OCI-M2 (cell line): ENCODE results near the gene C19orf44.
"Not testable (repeated sequence)": the region's sequence is repeated elsewhere in the genome, so short reads cannot be mapped to it uniquely, and the experiment has no call there.

Experiments used
- DNase-seq: peaks from one replicate; lab custom pipeline; 2025; ENCODE audit not compliant: unreplicated experiment; lab: John Stamatoyannopoulos, UW

Gene C19orf44

DNA sequence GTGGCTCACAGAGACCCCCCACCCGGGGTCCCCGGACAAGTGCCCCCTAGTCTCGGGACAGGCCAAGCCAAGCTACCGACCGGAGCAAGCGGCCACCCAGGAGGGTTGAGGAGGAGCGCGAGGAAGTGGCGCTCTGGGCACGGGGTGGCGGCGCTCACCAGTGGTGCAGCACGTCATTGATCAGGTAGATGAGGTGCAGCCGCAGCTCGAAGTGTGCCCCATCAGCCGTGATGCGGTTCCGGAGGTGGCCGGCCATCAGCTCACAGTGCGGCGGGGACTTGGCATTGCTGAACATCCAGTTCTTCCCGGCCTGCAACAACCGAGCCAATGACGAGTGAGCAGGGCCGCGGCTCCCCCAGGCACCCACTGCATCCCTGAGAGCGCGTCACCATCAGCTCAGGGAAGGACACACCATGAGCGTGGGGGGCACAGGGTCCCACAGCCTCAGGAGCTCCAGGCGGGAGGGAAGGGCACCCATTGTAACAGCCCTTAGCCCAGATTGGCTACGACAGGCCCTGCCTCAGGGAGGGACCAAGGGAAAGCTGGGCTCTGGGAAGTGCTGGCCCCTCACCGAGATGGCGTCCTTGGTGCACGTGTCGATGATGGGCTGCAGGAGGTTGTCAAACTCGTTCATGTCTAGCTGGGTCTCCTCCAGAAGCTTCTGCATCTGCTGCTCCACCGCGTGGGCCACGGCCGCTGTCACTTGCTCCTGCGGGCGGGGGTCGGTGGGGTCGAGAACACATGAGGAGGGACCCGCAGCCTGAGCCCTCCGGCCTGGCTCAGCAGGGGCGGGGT lies 36.4 kb downstream of the C19orf44 start:
- no peak for DNase-seq

DNA sequence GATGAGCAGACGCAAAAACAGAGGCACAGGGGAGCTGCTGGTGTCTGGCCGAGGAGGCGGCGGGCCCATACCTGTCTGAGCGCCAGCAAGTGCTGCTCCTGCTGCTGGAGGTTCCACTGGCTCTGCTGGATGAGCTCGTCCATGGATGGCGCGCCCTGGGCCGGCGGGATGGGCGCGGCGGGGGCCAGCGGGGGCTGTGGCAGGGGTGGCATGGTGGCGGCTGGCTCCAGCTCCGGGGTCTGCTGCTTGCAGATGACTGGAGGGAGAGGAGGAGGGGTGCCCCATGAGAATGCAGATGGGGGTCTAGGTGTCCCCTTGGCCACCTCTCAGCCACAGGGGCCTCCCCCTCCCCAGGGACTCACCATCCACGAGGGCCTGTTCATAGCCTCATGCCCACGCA lies 39.2 kb downstream of the C19orf44 start:
- no peak for DNase-seq

DNA sequence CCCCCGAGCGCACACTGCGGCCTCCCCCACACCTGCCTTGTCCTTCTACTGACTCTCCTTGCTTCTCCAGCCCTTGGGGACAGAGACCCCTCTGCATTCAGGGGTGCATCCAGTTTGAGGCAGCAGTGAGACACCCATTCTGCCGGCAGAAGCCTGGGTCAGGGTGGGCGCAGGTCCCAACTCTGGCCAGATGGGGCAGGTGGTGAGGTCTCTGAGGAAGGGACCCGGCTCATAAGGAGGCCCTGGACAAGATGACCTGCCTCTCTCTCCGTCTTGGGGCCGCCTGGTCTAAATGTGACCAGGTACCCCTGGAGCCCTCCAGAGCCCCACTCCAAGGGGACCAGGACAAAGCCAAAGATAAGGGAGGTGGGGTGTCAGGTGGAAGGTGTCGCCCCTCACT lies 39.9 kb downstream of the C19orf44 start:
- no peak for DNase-seq

DNA sequence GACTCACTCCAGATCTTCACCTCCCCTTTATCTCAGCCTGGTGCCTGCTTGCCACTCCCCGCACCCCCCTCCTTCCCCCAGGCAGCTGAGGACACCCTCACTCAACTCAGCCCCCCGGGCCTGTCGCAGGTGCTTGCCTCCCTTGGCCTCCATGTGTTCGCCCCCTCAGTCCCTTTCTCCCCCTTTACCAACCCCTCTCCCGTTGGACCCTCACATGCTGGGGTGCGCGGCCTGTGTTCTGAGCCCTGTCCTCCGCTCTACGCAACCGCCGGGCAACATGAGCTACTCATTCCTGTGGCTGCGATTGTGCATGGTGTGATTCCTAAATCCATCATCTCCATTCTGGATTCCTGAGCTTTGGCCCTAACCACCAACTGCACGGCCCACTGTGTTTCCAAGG lies 40.9 kb downstream of the C19orf44 start:
- no peak for DNase-seq

DNA sequence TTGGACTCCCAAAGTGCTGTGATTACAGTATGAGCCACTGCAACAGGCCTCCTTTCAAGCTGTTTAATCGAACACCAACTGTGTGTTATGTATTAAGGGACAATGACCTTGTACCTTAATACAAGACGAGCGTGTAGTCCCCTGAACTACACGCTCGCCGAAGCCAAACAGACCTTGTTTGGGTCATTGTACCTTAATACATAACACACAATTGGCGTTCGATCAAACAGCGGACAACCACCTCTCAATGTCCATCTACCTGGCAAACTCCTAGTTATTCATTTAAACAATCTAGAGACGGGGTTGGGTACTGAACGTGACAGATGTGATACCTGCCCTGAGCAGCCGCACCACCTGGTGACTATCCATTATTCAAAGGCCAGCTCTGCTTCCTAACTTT lies 44.8 kb downstream of the C19orf44 start:
- no peak for DNase-seq

DNA sequence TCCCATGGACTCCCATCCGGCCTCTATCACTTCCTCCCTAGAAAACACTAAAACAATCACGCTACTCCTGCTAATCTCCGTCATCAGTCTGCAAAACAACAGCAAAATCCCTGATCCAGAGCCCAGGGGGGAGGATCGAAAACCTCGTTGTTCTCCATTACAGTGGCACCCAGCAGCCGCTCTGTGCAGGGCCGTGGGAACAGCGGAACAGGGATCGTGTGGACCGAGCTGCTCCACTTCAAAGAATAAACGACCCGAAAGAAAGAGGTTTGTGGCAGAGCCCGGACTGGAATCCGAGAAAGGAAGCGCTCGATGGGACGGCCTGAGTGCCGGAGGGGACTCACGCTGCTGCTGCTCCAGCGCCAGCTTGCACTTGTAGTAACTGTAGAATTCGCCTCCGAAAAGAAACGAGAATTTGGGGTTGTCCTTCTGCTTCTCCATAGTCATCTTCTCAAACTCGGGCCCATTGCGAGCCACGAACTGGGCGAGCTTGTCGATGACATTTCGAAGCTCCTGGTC lies 45.4 kb downstream of the C19orf44 start:
- DNase-seq: no peak

DNA sequence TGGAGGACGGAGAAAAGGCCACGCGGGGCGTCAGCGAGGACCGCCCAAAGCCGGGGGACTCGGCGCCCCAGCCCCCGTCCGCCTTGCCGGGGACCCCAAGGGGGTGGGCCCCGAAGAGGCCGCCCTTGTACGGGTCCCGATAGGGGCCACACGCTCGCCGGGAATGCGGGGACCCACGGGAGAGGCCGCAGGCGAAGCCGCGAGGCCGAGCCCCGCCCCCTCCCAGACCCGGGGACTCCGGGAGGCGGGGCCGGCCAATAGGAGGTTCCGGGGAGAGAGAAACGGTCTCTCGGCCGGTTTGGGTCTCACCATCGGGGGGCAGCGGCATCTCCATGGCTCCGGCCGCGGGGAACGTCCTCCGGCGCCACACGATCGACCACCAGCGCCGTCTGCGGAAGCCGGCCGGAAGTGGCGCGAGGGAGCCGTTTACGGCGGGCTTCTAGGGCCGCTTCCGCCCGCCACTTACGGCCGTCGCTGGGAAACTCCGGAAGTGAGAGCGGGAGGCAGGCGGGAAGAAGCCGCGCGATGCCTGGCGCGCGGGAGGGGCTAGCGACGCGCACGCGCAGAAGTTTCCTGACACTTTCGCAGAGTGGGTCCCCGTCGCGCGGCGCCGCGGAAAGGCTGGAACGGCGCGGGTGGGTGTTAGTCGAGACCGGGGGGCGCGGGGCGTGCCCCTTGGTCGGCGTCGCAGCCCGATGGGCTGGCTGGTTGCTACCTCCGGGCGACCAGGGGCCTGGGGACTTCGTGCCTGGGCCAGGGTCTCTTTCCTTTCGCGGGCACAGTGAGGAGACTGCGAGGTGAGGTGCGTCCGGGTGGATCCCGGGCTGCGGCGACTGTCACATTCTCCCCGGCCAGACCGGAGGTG lies 46.1 kb downstream of the C19orf44 start, which contains the start of gene CHERP:
TSS of gene CHERP (minus strand) at position 393 of the 865 bp plus-strand sequence. CDS start at position 334, 59 bp downstream.
- DNase-seq: peak; percentile 98

DNA sequence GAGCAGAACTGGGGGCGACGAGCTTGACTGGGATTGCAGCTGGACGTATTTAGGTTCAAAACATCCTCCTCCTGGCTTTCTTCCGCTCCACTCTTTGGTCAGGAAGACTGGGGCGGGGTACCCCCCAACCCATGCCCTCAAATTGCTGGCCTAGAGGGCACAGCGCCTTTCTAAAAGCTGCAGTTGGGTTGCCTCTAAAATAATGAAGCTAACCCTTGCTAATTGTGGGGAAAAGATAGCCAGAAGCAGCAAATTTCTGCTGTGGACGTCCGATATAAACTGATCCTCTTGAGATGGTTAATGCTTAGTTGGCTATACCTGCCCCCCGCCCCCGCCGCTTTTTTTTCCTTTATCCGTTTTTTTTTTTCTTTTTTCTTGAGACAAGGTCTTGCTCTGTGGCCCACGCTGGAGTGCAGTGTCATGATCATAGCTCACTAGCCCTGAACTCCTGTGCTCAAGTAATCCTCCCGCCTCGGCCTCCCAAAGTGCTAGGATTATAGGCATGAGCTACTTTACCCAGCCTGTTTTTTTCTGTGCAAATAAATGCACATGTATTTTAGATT lies 46.8 kb downstream of the C19orf44 start:
- DNase-seq: peak; percentile 96

DNA sequence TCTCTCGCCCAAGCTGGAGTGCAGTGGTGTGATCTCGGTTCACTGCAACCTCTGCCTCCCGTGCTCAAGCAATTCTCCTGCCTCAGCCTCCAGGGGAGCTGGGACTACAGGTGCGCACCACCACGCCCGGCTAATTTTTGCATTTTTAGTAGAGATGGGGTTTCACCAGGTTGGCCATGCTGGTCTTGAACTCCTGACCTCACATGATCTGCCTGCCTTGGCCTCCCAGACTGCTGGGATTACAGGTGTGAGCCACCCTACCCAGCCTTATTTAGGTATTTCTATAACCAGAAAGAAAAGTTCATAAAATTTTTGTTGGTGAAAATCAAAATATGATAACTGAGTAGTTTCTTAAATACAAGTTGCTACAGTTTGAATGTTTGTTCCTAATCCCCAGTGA lies 47.5 kb downstream of the C19orf44 start:
- DNase-seq: not testable (repeated sequence)

DNA sequence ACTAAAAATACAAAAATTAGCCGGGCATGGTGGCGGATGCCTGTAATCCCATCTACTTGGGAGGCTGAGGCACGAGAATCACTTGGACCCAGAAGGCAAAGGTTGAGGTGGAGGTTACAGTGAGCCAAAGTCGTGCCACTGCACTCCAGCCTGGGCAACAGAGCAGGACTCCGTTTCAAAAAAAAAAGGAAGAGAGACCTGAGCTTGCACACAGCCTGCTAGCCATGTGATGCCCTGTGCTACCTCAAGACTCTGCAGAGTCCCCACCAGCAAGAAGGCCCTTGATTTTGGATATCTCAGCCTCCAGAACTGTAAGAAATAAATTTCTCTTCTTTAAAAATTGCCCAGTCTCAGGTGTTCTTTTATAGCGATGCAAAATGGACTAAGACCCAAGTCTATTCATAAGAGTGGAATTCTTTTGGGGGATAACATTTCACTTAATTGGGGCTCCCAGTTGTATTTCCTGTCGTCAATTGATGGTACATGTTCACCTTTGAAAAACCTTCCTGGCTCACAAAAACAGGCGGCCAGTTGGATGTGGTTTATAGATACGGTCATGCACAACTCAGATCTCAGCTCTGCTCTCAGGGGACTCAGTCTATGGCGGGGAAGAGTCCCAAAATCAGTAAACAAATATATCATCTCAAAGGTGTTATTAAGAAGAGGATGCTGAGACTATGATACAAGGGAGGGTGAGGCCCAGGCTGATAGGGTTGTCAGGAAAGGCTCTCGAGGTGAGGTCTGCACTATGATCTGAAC lies 48.5 kb downstream of the C19orf44 start:
- DNase-seq: no peak

DNA sequence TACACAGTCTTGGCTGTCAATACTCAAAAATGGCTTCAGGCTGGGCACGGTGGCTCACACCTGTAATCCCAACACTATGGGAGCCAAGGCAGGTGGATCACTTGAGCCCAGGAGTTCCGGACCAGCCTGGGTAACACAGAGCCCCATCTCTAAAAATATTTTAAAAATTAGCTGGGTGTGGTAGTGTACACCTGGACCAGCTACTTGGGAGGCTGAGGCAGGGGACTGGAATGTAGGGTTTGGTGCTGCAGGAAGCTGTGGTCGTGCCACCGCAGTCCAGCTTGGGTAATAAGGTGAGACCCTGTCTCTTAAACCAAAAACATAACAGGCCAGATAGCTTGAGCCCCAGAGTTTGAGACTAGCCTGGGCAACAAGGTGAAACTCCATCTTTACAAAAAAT lies 52.8 kb downstream of the C19orf44 start:
- no peak for DNase-seq

DNA sequence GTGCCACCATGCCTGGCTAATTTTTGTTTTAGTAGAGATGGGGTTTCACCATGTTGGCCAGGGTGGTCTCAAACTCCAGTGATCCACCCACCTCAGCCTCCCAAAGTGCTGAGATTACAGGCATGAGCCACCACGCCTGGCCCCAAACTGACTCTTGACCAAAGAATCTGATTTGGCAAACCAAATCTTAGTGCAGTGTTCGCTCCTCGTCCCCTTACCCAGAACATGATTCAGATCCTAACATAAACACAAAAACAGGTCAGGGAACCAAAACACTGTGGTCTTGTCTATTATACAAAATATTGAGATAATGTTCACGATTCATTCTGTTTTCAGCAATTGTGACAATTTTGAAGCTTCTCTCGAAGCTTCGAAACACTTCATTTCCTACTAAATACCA lies 55.7 kb downstream of the C19orf44 start:
- DNase-seq: not testable (repeated sequence)

DNA sequence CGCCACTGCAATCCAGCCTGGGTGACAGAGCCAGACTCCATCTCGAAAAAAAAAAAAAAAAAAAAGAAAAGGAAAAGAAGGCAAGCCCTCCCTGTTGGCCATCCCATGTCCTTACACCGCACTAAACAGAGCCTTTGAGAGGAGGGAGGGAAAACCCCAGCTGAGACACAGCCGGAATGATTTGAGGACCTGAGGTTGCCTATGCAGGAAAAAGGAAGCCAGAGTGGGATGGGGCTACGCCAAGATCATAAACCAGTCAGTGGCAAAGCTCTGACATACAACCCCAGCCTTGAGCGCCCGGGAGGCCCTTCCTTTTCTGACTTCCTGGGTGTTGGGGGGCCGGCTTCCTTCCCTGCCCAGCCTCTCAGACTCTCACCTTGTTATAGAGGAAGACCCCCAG lies 58.6 kb downstream of the C19orf44 start:
- no peak for DNase-seq

DNA sequence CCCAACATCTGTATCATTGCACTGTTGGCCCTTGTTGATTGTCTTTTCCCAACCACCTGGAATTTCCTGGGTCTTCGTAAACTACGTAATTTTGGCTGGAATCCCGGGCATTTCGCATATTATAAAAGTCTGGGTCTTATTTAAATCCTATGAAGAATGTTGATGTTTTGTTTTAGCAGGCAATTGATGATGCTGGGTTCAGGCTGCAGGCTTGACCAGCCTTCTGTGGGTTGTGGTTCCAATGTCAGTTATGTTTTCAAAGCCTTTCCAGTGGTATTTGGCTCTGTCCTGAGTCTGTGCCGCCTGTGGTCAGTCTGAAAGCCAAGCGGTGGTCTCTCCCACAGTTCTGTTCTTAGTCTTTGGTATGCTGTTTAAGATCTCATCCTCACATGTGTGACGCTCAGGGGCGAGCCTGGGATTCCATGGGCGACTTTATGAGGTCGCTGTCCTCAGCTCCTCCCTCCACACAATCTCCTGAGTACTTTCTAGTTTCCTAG lies 63.6 kb downstream of the C19orf44 start:
- no peak for DNase-seq

DNA sequence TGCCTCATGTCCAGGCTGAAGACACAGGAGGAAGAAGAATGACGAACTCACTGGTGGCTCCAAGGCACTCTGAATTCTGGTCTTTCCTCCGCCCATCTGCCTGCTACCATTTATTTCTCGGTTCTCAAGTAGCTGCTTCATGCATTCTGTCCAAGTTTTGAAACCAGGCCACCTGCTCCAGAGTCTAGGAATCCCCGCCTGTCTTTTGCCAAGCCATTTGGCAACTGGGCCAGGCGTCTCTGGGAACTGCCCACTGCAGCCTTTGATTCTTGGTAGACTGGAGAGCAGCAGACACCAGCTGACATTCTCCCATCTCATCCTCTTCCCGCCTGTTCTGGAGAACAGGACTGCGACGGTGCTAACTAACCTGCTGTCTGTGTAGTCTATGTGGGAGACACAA lies 65.2 kb downstream of the C19orf44 start:
- no peak for DNase-seq

DNA sequence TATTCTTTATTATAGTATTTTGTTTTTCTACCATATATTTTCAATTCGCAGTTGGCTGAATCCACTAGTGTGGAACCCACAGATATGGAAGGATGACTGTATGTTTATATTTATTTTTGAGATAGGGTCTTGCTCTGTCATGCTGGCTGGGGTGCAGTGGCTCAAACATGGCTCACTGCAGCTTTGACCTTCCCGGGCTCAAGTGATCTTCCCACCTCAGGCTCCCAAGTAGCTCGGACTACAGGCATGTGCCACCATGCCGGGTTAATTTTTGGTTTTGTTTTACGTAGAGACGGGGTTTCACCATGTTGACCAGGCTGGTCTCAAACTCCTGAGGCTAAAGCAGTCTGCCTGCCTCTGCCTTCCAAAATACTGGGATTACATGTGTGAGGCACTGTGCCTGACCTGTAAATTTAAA lies 66.4 kb downstream of the C19orf44 start:
- no peak for DNase-seq

DNA sequence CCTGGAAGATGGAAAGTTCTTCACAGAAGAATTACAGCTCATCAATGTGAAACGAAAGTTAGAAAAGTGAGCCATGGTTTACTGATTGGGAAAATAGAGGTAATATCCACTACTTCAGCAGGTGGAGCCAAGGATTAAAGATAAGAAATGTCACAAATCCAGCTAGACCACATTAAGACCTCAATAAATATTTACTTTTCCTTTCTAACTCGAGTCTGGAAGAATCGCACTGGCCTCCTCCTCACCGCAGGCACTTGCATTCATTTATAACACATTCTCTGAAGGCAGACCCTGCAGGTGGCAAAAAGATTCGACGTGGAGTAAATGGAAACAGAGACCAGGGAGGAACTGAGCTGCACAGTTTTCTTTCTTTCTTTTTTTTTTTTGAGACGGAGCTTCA lies 68.6 kb downstream of the C19orf44 start:
- DNase-seq: no peak

DNA sequence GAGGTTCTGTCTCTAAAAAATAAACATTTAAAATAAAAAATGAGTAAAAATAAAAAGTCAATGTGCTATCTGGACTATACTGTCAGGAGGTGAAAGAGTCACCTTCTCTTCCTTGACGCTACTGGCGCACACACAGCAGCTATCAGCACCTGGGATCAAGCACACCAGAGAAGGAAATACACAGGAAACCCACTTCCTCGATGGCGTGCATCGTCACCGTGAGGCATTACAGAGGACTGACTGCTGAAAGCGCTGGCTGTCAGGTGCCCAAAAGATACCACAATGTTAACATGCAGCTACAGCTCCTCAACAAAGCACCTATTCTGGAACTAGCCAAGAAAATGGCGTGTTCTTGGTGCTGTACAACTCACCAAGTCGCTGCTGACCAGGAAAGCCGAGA lies 70.0 kb downstream of the C19orf44 start:
- no peak for DNase-seq

DNA sequence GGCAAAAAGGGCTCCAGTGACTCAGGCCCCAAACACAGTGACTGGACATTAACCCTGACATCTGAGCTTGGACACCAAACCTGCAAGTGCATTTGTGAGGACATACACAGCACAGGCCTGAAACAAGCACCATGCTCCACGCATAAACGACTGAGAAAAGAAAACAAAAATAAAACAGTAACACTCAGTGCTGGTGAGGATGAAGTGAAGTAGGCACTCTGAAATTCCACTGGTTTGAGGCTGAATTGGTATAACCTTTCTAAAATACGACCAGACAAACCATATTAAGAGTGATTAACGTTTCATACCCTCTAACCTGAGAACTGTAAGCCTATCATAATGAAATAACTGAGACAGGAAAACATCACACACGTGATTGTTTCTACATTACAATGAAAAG lies 70.5 kb downstream of the C19orf44 start:
- no peak for DNase-seq

DNA sequence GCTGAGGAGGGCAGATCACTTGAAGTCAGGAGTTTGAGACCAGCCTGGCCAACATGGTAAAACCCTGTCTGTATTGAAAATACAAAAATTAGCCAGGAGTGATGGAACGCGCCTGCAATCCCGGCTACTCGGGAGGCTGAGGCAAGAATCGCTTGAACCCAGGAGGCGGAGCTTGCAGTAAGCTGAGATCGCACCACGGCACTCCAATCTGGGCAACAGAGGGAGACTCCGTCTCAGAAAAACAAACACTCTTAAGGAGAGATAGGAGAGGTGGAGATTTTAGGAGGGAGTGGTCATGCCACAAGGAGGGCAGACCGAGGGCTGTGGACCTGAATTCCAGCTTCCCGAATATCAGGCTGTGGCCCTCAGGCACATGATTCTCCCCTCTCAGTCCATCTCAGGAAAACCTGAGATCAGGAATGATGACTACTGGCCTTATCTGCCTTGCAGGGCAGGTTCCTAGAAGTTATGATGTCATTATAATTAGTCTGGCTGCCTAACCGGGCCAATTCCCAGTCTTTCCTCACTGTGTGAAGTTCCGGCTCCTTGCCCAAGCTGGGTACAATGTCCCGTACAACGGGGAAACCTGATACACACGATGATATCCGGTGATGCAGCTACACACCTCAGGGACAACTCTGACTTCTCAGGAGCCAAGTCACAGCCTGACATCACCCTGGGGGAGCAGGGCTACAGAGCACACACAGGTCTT lies 73.6 kb downstream of the C19orf44 start:
- DNase-seq: no peak
